ENCODE data around the gene ASB13.

- TF ChIP-seq CTCF (IDR thresholded peaks at IDR 0.05) (no peak), POLR2A (IDR thresholded peaks at IDR 0.05) (no peak), POLR2AphosphoS5 (IDR thresholded peaks at IDR 0.05) (no peak), EP300 (IDR thresholded peaks at IDR 0.05) (no peak)
These were observed 71.3 kb downstream of the ASB13 start for GRCh38 chr10:5595095-5595494.

Measured in stomach (tissue), 4 donors.